22Rv1 (cell line): ENCODE data around the gene TMEM86B.

Experiments used
- CTCF ChIP-seq: fragments of 450-650 bp; IDR thresholded peaks from 2 replicates; pipeline ENCODE4 v1.5.1; 2017; ENCODE audit warnings: mild to moderate bottlenecking
- ZFX ChIP-seq: fragments of 450-650 bp; IDR thresholded peaks from 2 replicates; pipeline ENCODE4 v1.6.1; 2017; ENCODE audit warnings: antibody characterized with exemption, borderline replicate concordance

GRCh38 chr19:55241935-55242464 lies 13.4 kb upstream of the TMEM86B start:
- TF ChIP-seq CTCF, result no peak
- no peak for TF ChIP-seq ZFX
